Measurements from ENCODE around the gene KNDC1. TPM values are rescaled to one million over a fixed set of nuclear protein-coding genes. Genes with fewer than 3 reads are reported as not detected.

Gene KNDC1
- total and polyA plus RNA-seq, 2 of the 4 experiments (the other 2 are of a cell fraction) = 0.18 to 1.1 TPM

DNA sequence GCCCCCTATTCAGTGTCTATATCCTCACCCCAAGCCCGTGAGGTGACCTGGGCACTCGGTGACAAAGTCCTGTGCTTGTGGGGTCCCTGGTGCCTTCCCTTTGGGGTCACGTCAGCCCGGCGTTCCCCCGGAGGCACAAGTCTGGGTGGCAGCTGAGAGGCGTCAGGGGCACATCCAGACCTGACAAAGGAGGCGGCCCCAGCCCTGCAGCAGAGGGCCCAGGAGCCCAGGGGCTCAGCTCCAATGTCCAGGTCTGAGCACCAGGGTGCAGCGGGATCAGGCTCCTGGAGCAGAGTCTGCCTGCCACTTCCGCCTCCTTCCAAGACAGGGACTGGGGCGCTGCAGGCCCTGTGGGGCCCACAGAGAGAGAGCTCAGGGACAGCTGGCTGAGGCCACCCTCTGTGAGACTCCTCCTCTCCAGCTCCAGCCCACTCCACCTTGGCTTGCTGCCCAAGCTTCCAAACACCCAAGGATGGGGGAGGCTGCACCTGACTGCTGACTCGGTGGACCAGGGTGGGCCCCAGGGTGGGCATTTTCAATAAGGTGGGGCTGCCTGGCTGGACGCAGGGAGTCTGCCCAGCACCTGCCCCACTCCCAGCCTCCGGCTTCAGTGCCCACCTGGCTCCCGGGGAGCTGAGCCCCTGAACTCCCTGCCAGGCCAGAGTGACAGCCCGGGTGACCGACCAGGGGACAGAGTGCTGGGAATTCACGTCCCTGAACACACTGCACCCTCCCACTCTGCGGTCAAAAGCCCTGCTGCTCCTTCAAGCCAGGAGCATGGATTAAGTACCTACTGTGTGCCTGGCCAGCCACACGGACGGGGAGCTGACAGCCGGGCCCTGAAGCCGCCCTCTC, 1.0 kb upstream of the KNDC1 start:
- H3K14ac ChIP-seq (replicated peaks; ENCODE audit: low read depth, low read length) = no peak overlapping the region
- intact Hi-C loops (cut with micrococcal nuclease) = no loop called here
- no peak overlapping the region; the same call in 1 of the 2 replicates for H4K91ac ChIP-seq (ENCODE audit: insufficient read depth, low read depth, low read length)
- H2AK9ac ChIP-seq (replicated peaks; ENCODE audit: low read depth, low read length, poor library complexity) = peak overlapping the region; percentile 37
- no peak overlapping the region for H3K27ac ChIP-seq (ENCODE audit: insufficient read depth, low read length)
- H3K4me3 ChIP-seq (ENCODE audit: insufficient read depth, low read depth, low read length) = no peak overlapping the region
- H3K18ac ChIP-seq (ENCODE audit: low read depth, low read length) = no peak overlapping the region
- no peak overlapping the region for H2BK120ac ChIP-seq (ENCODE audit: low read depth, low read length)
- H3K4ac ChIP-seq (ENCODE audit: low read depth, low read length) = no peak overlapping the region
- H4K8ac ChIP-seq (ENCODE audit: low read depth in 2 of 2, low read length in 2 of 2) = no peak overlapping the region
- no peaks in the 10 kb centered on the region for H4K20me1 ChIP-seq (ENCODE audit: insufficient read depth, low read length)
- H2AK5ac ChIP-seq (ENCODE audit: low read depth, low read length) = no peak overlapping the region; the same call in 1 of the 2 replicates
- POLR2A ChIA-PET (ENCODE audit: unreplicated experiment) = no interaction called here
- H3K36me3 ChIP-seq (ENCODE audit: control insufficient read depth, insufficient read depth, low read length) = peaks cover 3% of the 10 kb centered on the region; the same call in 1 of the 2 replicates
- no peak overlapping the region for H3K56ac ChIP-seq (ENCODE audit: extremely low read depth, insufficient read depth, low read length)
- BruUV-seq (replicated peaks) = no TSS peak
- no peaks in the 10 kb centered on the region for H3K9me3 ChIP-seq (ENCODE audit: control insufficient read depth, insufficient read depth, low read length)
- no peak overlapping the region for H3K23ac ChIP-seq (ENCODE audit: low read depth, low read length)
- dilution Hi-C loops (cut with HindIII; ENCODE audit: low sequenced_read_pairs, unreplicated experiment) = no loop called here
- no peaks in the 10 kb centered on the region for H3K79me1 ChIP-seq (ENCODE audit: low read depth in 1 of 2, low read length in 2 of 2)
- peaks cover 15% of the 10 kb centered on the region; the same call in 1 of the 2 replicates for H3K4me1 ChIP-seq (ENCODE audit: control insufficient read depth, insufficient read depth, low read length)
- CTCF ChIA-PET = interaction anchor here (0.9 kb wide), 1 partner anchor 16 kb away, joined by 3 read pairs; no protein-coding TSS in a partner anchor
- in situ Hi-C loops (cut with MboI; ENCODE audit: low sequenced_read_pairs) = no loop called here
- no peak overlapping the region for H2BK5ac ChIP-seq (ENCODE audit: low read depth, low read length, poor library complexity, severe bottlenecking)
- peak overlapping the region; percentile 39 for H2AFZ ChIP-seq (replicated peaks; ENCODE audit: low read length, poor library complexity)
- ATAC-seq (ENCODE audit: low read depth) (no peak), DNase-seq (no peak)
- H2BK20ac ChIP-seq (ENCODE audit: low read depth, low read length) = no peak overlapping the region
- peaks cover 2% of the 10 kb centered on the region for H3K27me3 ChIP-seq (ENCODE audit: control insufficient read depth, insufficient read depth, low read length)
- TF ChIP-seq MXI1 (IDR thresholded peaks at IDR 0.05; ENCODE audit: borderline replicate concordance, low read depth, low read length) (no peak), CEBPB (IDR thresholded peaks at IDR 0.05; ENCODE audit: low read depth, low read length) (no peak), SMC3 (IDR thresholded peaks at IDR 0.05; ENCODE audit: low read depth, low read length) (no peak), CHD1 (IDR thresholded peaks at IDR 0.05; ENCODE audit: low read depth, low read length) (no peak), RCOR1 (IDR thresholded peaks at IDR 0.05; ENCODE audit: insufficient replicate concordance, low read length) (no peak), FOS (IDR thresholded peaks at IDR 0.05; ENCODE audit: low read depth, low read length) (no peak), MAFK (IDR thresholded peaks at IDR 0.05; ENCODE audit: low read depth, low read length) (no peak), RAD21 (IDR thresholded peaks at IDR 0.05; ENCODE audit: low read length) (no peak), MAZ (IDR thresholded peaks at IDR 0.05; ENCODE audit: borderline replicate concordance, low read depth, low read length) (no peak), RFX5 (IDR thresholded peaks at IDR 0.05; ENCODE audit: low read depth, low read length) (no peak), POLR2A (IDR thresholded peaks at IDR 0.05; ENCODE audit: low read depth, low read length) (no peak), BHLHE40 (IDR thresholded peaks at IDR 0.05; ENCODE audit: low read depth, low read length) (no peak)
- TF ChIP-seq, protein P1, sequence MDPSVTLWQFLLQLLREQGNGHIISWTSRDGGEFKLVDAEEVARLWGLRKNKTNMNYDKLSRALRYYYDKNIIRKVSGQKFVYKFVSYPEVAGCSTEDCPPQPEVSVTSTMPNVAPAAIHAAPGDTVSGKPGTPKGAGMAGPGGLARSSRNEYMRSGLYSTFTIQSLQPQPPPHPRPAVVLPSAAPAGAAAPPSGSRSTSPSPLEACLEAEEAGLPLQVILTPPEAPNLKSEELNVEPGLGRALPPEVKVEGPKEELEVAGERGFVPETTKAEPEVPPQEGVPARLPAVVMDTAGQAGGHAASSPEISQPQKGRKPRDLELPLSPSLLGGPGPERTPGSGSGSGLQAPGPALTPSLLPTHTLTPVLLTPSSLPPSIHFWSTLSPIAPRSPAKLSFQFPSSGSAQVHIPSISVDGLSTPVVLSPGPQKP (IDR thresholded peaks at IDR 0.05; ENCODE audit: borderline replicate concordance, low read depth, low read length) = no peak
- TF ChIP-seq, protein P2, sequence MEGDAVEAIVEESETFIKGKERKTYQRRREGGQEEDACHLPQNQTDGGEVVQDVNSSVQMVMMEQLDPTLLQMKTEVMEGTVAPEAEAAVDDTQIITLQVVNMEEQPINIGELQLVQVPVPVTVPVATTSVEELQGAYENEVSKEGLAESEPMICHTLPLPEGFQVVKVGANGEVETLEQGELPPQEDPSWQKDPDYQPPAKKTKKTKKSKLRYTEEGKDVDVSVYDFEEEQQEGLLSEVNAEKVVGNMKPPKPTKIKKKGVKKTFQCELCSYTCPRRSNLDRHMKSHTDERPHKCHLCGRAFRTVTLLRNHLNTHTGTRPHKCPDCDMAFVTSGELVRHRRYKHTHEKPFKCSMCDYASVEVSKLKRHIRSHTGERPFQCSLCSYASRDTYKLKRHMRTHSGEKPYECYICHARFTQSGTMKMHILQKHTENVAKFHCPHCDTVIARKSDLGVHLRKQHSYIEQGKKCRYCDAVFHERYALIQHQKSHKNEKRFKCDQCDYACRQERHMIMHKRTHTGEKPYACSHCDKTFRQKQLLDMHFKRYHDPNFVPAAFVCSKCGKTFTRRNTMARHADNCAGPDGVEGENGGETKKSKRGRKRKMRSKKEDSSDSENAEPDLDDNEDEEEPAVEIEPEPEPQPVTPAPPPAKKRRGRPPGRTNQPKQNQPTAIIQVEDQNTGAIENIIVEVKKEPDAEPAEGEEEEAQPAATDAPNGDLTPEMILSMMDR (conservative IDR thresholded peaks at IDR 0.05; ENCODE audit: low read depth, low read length) = no peak
- TF ChIP-seq, protein P3, sequence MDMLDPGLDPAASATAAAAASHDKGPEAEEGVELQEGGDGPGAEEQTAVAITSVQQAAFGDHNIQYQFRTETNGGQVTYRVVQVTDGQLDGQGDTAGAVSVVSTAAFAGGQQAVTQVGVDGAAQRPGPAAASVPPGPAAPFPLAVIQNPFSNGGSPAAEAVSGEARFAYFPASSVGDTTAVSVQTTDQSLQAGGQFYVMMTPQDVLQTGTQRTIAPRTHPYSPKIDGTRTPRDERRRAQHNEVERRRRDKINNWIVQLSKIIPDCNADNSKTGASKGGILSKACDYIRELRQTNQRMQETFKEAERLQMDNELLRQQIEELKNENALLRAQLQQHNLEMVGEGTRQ (IDR thresholded peaks at IDR 0.05; ENCODE audit: low read depth, low read length) = no peak
- no peaks in the 10 kb centered on the region for H3K9me1 ChIP-seq (ENCODE audit: insufficient read depth, low read length)
- H2BK15ac ChIP-seq (ENCODE audit: low read depth, low read length) = no peak overlapping the region
- H4K5ac ChIP-seq (ENCODE audit: low read depth, low read length) = no peak overlapping the region
- WGBS, 2 experiments (ENCODE audit: extremely low coverage in 2 of 2, insufficient read length in 1 of 2) = 47% methylated on average over 5 of the region's 23 CpGs; no CpG with 5 or more reads in 1 of the 2 experiments
- no peak overlapping the region for H3K4me2 ChIP-seq (ENCODE audit: low read depth, low read length)
- no peak overlapping the region for H3K9ac ChIP-seq (ENCODE audit: low read depth, low read length)
